ENCODE results near the gene UPK2. TPM values are rescaled to one million over a fixed set of nuclear protein-coding genes. Genes with fewer than 3 reads are reported as not detected.
A peak's percentile ranks its signal among the peaks of the same experiment; 100 is the strongest.

Gene UPK2
- total and polyA plus RNA-seq, 2 experiments from 2014 or later: 0.28 TPM; not detected in 1

- WGBS, 2 experiments (ENCODE audit: low coverage in 1 of 2, low lambda C conversion rate in 2 of 2, missing lambda C conversion rate in 2 of 2): 36 to 43% methylated on average over 5 to 9 of the region's 9 CpGs
- no peak overlapping the region for H2AFZ ChIP-seq
- in situ Hi-C loops (cut with MboI): no loop called here
Measured at GRCh38 chr11:118913411-118914125, 42.5 kb upstream of the UPK2 start.

DNA sequence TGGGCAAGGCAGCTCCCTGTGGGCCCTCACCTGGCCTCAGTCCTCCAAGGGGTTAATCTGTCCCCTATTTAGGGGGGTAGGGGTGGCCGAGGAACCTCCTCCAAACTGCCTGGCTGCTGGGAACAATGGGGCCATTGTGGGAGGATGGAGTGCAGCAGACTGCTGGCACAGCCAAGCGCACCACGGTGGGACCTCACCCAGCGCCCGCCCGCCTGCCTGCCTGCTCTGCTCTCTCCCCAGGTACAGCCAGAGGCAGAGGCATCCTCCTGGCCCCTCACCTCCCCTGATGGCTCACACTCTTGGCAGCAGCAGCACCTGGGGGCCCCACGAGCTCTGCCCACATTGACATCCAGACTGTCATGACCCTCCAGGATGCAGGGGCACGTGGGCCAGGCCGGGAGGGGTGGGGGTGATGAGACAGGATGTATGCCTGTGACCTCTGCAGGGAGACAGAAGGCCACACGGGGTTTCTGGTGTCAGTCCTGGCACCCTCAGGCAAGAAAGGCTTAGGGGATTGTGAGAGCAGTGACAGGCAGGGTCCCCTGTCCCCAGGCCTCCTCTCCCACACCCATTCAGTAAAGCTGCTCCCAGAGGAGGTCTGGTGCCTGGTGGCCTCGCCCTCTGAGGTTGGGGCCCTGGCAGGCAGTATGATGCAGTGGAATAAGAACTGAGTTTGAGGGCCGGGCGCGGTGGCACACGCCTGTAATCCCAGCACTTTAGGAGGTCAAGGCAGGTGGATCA lies 41.8 kb upstream of the UPK2 start:
- Histone ChIP-seq H4K20me1 (ENCODE audit: insufficient read depth) (no peaks in the 10 kb centered on the region), H3K27me3 (replicated peaks; ENCODE audit: insufficient read depth) (no peaks in the 10 kb centered on the region), H3K4me1 (ENCODE audit: insufficient read depth) (peaks cover 83% of the 10 kb centered on the region), H3K4me3 (no peak overlapping the region), H3F3A (ENCODE audit: insufficient read depth) (peaks cover 55% of the 10 kb centered on the region), H3K9ac (peak overlapping the region; percentile 90), H3K9me3 (ENCODE audit: low read depth) (no peaks in the 10 kb centered on the region), H3K27ac (peak overlapping the region; percentile 99), H3K9me2 (ENCODE audit: insufficient read depth) (no peaks in the 10 kb centered on the region), H3K79me2 (ENCODE audit: insufficient read depth) (peaks cover 67% of the 10 kb centered on the region), H3K36me3 (ENCODE audit: low read depth) (no peaks in the 10 kb centered on the region), H3K4me2 (ENCODE audit: unreplicated experiment) (peak overlapping the region; percentile 20), H2AFZ (no peak overlapping the region)
- no peak for TF ChIP-seq EZH2phosphoT487 (IDR thresholded peaks at IDR 0.05; ENCODE audit: insufficient read depth, low read depth)
- DNase-seq: no peak
- WGBS, 2 experiments (ENCODE audit: low coverage in 1 of 2, low lambda C conversion rate in 2 of 2, missing lambda C conversion rate in 2 of 2): 47 to 55% methylated on average over 11 to 15 of the region's 15 CpGs
- in situ Hi-C loops (cut with MboI): no loop called here

More at GRCh38 chr11:118913411-118914125, 42.5 kb upstream of the UPK2 start:
- Histone ChIP-seq H3K36me3 (ENCODE audit: low read depth) (no peaks in the 10 kb centered on the region), H3K9ac (peak overlapping the region; percentile 90), H3F3A (ENCODE audit: insufficient read depth) (peaks cover 56% of the 10 kb centered on the region), H3K79me2 (ENCODE audit: insufficient read depth) (peaks cover 69% of the 10 kb centered on the region), H3K9me2 (ENCODE audit: insufficient read depth) (no peaks in the 10 kb centered on the region), H4K20me1 (ENCODE audit: insufficient read depth) (no peaks in the 10 kb centered on the region), H3K4me1 (ENCODE audit: insufficient read depth) (peaks cover 81% of the 10 kb centered on the region), H3K9me3 (ENCODE audit: low read depth) (no peaks in the 10 kb centered on the region), H3K27ac (peak overlapping the region; percentile 99), H3K27me3 (replicated peaks; ENCODE audit: insufficient read depth) (no peaks in the 10 kb centered on the region), H3K4me2 (ENCODE audit: unreplicated experiment) (peak overlapping the region; percentile 87), H3K4me3 (no peak overlapping the region)
- TF ChIP-seq EZH2phosphoT487 (IDR thresholded peaks at IDR 0.05; ENCODE audit: insufficient read depth, low read depth) (no peak), EZH2 (IDR thresholded peaks at IDR 0.05; ENCODE audit: insufficient read depth, poor library complexity, severe bottlenecking) (no peak)
- DNase-seq: peak; percentile 33

DNA sequence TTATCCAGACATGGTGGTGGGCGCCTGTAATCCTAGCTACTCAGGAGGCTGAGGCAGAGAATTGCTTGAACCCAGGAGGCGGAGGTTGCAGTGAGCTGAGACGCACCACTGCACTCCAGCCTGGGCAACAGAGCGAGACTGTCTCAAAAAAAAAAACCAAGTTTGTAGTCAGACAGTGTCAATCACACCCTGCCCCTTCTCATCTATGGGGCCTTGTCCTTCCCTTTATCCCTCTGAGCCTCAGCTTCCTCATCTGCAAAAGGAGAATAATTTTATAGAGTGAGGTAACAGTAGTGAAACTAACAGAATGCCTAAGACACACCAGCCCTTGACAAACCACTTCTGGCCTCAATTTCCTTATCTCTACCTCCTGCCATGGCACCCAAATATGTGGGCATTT lies 41.1 kb upstream of the UPK2 start:
- in situ Hi-C loops (cut with MboI): no loop called here
- peak overlapping the region; percentile 99 for H3K27ac ChIP-seq
- peak overlapping the region; percentile 20 for H3K4me2 ChIP-seq (ENCODE audit: unreplicated experiment)
- H4K20me1 ChIP-seq (ENCODE audit: insufficient read depth): no peaks in the 10 kb centered on the region
- H3K4me1 ChIP-seq (ENCODE audit: insufficient read depth): peaks cover 86% of the 10 kb centered on the region
- peaks cover 67% of the 10 kb centered on the region for H3K79me2 ChIP-seq (ENCODE audit: insufficient read depth)
- no peak for TF ChIP-seq EZH2phosphoT487 (IDR thresholded peaks at IDR 0.05; ENCODE audit: insufficient read depth, low read depth)
- TF ChIP-seq EZH2 (IDR thresholded peaks at IDR 0.05; ENCODE audit: insufficient read depth, poor library complexity, severe bottlenecking): no peak
- WGBS, 2 experiments (ENCODE audit: low coverage in 1 of 2, low lambda C conversion rate in 2 of 2, missing lambda C conversion rate in 2 of 2): 94 to 99% methylated on average over 4 of the region's 4 CpGs
- DNase-seq: no peak
- H3K9me2 ChIP-seq (ENCODE audit: insufficient read depth): no peaks in the 10 kb centered on the region
- H3K36me3 ChIP-seq (ENCODE audit: low read depth): no peaks in the 10 kb centered on the region
- H3F3A ChIP-seq (ENCODE audit: insufficient read depth): peaks cover 60% of the 10 kb centered on the region
- no peaks in the 10 kb centered on the region for H3K27me3 ChIP-seq (replicated peaks; ENCODE audit: insufficient read depth)
- peak overlapping the region; percentile 90 for H3K9ac ChIP-seq
- no peak overlapping the region for H3K4me3 ChIP-seq
- H3K9me3 ChIP-seq (ENCODE audit: low read depth): no peaks in the 10 kb centered on the region
- no peak overlapping the region for H2AFZ ChIP-seq

DNA sequence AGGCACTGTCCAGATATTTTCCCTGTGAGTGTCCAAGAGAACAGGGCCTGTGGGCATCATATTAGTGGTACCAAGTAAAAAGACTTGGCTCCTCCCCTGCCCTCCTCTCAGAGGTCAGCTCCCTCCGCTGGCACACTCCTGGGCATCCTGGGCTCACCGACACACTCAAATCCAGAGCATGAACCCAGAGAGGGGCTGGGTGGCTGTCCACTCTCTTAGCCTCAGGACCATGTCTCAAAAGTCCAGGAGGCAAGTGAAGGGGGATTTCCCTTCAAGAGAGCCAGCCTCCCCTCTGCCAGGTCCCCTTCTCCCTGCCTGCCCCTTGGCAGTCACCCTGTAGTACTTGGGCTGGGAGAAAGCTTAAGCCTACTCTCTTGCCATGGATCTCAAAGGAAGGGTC lies 40.7 kb upstream of the UPK2 start:
- no peak overlapping the region for H2AFZ ChIP-seq
- DNase-seq: no peak
- no peak overlapping the region for H3K4me3 ChIP-seq
- no peaks in the 10 kb centered on the region for H4K20me1 ChIP-seq (ENCODE audit: insufficient read depth)
- H3K9ac ChIP-seq: peak overlapping the region; percentile 90
- peak overlapping the region; percentile 99 for H3K27ac ChIP-seq
- H3K9me3 ChIP-seq (ENCODE audit: low read depth): no peaks in the 10 kb centered on the region
- H3K79me2 ChIP-seq (ENCODE audit: insufficient read depth): peaks cover 69% of the 10 kb centered on the region
- peaks cover 88% of the 10 kb centered on the region for H3K4me1 ChIP-seq (ENCODE audit: insufficient read depth)
- whole genome bisulfite sequencing, 2 experiments (ENCODE audit: low coverage in 1 of 2, low lambda C conversion rate in 2 of 2, missing lambda C conversion rate in 2 of 2): 96 to 100% methylated on average over 2 of the region's 2 CpGs
- peak overlapping the region; percentile 20 for H3K4me2 ChIP-seq (ENCODE audit: unreplicated experiment)
- in situ Hi-C loops (cut with MboI): no loop called here
- TF ChIP-seq EZH2phosphoT487 (IDR thresholded peaks at IDR 0.05; ENCODE audit: insufficient read depth, low read depth) (no peak), EZH2 (IDR thresholded peaks at IDR 0.05; ENCODE audit: insufficient read depth, poor library complexity, severe bottlenecking) (no peak)
- H3F3A ChIP-seq (ENCODE audit: insufficient read depth): peaks cover 64% of the 10 kb centered on the region
- H3K27me3 ChIP-seq (replicated peaks; ENCODE audit: insufficient read depth): no peaks in the 10 kb centered on the region
- no peaks in the 10 kb centered on the region for H3K9me2 ChIP-seq (ENCODE audit: insufficient read depth)
- no peaks in the 10 kb centered on the region for H3K36me3 ChIP-seq (ENCODE audit: low read depth)
